Measurements from ENCODE around the gene FAHD1.
"Not testable (repeated sequence)": the region's sequence is repeated elsewhere in the genome, so short reads cannot be mapped to it uniquely, and the experiment has no call there.

The FAHD1 gene

DNA sequence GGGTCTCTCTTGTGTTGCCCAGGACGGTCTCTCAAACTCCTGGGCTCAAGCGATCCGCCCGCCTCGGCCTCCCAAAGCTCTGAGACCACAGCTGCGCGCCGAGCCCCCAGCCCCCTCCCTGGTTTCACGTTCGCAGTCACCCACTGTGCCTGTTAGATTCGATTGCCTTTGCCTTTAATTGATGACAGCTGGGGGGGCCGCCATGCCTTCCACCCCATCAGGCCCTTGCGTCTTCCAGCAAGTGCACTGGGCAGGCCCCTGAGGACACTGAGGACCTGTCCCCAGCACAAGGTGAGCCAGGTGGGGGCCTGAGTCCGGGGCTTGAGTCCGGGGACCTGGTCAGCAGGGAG is 36.8 kb upstream of the FAHD1 start:
- no peak for DNase-seq

- no peak for DNase-seq
Observed at GRCh38 chr16:1790611-1791255, 36.3 kb upstream of the FAHD1 start.

DNA sequence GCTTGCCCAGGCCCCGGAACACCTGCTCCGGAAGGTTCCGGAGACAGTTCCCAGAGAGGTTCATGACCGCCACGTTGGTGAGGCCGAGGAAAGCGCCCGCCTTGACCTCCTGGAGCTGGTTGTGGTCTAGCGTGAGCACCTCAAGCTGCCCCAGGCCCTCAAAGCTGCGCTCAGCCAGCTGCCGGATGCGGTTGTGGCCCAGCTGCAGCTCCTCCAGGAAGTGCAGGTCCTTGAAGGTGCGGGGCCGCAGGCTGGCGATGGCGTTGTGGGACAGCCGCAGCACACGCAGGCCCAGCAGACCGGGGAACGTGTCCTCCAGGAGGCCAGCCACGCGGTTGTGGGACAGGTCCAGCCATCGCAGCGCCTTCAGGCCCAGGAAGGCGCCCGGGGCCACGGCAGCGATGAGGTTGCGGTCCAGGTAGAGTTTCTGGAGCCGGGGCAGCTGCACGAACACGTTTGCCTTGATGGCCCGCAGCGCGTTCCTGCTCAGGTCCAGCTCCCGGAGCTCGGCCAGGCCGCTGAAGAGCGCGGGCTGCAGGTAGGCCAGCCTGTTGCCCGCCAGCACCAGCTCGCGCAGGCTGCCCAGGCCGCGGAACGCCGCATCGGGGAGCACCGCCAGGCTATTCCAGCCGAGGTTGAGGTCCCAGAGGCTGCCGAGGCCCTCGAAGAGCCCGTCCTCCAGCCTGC is 35.6 kb upstream of the FAHD1 start:
- DNase-seq = no peak

- DNase-seq = no peak
Observed at GRCh38 chr16:1791943-1792812, 34.8 kb upstream of the FAHD1 start.

DNA sequence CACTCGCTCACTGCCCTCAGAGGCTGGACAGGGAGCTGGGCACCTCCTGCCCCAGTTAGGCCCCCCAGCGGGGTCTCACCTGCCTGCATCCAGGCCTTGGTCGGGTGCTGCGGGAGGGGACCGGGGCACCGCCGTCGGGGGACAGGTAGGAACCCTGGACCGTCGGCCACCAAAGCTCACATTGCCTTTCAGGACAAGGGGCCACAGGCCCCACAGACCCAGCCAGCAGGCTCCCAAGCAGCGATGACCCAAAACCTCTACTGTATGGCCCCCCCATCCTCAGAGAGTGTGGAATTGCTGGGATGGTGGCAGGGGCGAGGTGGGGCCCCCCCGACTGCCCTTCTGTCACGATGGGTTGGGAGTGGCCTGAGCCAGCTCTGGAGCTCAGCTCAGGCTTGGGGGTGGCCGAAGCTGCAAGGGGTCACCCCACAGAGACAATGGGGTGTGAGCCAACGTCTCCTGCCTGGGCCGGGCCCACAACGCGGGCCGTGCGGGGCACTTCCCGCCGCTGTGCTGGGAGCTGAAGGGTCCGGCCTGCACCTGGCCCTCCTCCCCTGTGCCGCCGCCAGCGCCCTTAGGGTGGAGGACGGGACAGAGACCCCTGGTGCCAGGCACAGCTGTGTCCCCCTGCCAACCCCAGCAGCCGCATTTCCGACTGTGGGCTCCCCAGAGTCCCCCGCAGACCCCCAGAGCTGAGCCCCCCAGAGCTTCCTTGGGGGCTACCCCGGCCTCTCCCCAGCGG is 34.0 kb upstream of the FAHD1 start:
- no peak for DNase-seq

DNA sequence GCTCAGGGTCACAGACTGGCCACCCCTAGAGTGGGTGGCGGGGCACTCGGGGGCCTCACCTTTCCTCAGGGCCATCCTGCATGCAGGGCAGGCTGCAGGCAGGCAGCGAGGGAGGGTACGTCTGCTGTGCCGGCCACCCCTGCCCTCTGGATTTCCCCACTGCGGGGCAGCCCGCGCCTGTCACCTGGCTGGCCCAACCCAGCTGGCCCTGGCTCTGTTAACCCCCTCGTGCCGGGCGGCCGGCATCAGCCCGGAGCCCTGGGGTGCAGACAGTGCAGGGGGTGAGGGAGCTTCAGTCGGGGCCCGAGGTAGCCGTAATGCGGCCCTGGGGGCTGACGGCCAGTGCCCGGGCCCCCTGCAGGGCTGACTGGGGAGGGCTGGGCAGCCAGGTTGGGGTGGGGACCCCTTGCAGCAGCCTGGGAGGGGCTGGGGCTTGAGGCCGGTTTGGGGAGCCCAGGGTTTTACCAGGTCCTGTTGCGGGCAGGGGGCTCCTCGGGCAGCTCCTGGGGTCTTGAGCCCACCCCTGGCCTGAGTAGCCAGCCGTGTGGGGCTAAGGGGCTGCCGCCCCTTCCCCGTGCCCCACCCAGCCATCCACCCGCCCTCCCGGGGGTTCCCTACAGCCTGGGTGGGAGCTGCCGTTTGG is 33.3 kb upstream of the FAHD1 start, which contains the start of gene IGFALS:
Gene IGFALS, minus strand, starts transcription at position 128 of the 643 bp plus-strand sequence. Its CDS starts 53 bp downstream, at position 75.
- no peak for DNase-seq

DNA sequence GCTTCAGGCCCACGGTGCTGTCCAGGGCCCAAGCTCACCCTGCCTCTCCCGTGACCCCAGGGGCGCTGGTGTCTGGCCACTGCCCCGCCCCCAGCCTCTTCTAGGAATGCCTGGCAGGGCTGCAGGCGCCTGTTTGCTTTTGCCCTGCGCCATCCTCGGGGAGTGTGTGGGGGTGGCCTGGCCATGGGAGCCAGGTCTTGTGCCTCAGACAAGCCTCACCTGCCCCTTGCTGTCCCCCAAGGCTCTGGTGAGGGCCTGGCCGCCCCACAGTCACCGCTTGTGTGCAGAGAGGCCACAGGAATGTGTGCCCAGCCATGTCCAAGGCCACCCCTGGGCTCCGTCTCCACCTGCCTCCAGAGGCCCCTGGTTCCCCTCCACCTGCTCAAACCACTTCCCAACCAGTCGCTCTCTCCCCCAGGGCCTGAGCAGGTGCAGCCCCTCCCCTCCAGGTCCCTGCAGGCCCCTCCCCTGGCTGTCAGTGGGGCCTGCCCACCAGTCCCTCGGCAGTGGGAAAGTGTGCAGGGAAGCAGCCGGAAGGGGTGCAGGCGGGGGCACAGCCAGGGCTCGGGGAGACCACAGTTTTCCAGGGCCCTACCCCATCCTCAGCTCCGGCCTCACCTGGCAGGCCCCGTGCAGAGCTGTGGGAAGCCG is 32.7 kb upstream of the FAHD1 start:
- DNase-seq = no peak

GRCh38 chr16:1794908-1795666 is 31.9 kb upstream of the FAHD1 start:
- DNase-seq = no peak

DNA sequence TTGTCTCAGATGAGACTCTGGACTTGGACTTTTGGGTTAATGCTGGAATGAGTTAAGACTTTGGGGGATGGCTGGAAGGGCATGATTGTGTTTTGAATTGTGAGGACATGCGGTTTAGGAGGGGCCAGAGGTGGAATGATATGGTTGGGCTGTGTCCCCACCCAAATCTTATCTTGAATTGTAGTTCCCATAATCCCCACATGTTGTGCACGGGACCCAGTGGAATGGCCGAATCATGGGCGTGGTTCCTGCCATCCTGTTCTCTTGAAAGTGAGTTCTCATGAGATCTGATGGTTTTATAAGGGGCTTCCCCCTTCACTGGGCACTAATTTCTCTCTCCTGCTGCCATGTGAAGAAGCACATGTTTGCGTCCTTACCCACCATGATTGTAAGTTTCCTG is 27.7 kb upstream of the FAHD1 start:
- not testable (repeated sequence) for DNase-seq

- DNase-seq = no peak
Observed at GRCh38 chr16:1800701-1801100, 26.3 kb upstream of the FAHD1 start.

DNA sequence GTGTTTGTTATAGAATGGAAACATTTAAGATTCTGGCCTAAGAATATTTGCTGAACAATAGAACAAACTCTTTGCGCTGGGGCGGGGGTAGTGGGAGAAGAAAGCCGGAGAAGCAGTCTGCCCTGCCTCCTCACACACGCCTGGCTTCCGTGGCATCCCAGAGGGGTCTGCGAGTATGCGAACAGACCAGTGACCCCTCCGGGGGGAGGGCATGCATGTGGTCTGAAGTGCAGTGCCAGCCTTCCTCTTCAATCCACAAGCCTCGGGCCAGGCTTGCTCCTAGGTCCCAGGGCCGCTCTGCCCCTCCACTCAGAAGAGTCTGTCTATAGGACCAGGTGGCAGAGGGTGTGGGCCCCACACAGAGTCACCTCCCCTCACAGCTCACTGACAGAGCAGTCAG is 19.4 kb upstream of the FAHD1 start:
- no peak for DNase-seq

- no peak for DNase-seq
Observed at GRCh38 chr16:1808691-1809090, 18.3 kb upstream of the FAHD1 start.

DNA sequence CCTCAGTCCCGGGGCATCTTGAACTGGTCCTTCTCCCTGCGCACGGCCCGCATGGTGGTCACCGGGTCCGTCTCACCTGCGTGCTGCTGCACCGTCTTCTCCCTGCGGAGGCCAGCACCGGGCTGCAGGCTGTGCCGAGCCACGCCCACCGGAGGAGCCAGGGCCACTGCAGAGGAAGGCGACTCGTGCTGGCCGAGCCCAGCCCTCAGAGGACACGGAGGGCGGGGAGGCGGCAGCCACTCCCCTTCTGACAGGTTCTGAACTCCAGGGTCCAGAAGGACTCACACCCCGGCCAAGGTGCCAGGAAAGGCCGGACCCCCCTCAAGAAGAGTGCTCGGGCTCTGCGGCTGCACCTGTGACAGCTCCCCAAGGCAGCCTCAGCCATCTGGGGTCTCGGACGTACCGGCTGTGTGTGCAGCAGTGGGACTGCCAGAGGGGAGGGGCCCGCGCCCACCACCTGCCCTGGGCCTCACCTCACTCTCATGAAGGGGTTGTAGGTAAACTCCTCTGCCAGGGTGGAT is 17.7 kb upstream of the FAHD1 start:
- no peak for DNase-seq

DNA sequence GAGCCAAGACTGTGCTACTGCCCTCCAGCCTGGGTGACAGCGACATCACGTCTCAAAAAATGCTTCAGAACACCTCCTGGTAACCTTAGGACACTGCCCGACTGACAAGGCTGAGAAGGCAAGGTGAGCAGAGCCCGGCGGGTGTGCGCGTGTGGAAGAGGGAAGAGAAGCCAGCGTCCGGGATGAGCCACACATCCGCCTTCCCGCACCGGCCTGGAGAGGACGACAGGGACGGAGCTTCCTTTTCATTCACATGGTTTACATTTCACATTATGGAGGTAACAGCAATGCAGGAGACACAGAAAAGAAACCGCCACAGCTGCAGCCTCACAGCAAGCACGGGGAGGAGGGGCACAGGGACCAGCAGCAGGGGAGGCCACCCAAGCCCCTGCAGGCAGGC is 16.9 kb upstream of the FAHD1 start:
- DNase-seq = no peak

- no peak for DNase-seq
Observed at GRCh38 chr16:1810536-1810935, 16.5 kb upstream of the FAHD1 start.

GRCh38 chr16:1812732-1813163 is 14.3 kb upstream of the FAHD1 start:
- peak; percentile 63 for DNase-seq

- DNase-seq = no peak
Observed at GRCh38 chr16:1815461-1815860, 11.5 kb upstream of the FAHD1 start.

DNA sequence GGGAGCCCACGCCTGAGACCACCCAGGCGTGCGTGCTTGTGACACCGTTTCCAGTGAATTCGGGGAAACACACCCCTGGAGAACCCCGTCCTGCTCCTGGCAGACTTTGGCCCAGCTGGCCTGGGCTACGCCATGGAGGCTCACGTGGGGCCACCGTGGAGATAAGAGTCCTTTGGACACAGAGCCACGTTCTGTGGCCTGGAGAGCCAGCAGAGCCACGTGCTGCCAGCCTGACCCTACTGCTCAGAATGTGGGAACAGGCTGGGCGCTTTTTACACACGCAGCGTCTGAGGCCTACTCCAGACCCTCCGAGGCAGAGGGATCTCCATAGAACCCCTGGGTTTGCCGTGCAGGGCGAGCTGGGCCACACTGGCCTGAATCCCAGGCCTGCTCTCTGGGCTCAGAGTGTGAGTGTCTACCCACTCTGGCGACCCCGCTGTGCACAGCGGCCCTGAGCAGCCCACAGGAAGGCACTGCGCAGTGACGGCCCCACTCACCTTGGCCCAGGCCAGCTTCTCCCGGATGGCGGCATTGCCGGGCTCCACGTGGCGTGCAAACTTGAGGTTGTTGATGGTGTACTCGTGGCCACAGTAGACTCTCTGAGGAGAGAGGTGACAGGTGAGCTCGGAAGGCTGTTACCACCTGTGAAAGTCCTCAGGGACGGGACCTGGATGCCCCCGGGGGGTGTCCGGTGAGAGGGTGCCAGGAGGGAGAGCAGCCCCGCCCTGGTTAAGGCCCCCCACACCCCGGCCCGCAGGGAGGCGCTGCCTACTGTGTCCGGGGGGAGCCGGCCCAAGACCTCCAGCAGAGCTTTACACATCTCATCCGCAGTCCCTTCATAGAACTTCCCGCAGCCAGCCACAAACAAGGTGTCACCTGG is 10.4 kb upstream of the FAHD1 start:
- DNase-seq = no peak

GRCh38 chr16:1817276-1817589 is 9.8 kb upstream of the FAHD1 start:
- DNase-seq = no peak

- no peak for DNase-seq
Observed at GRCh38 chr16:1817716-1818115, 9.3 kb upstream of the FAHD1 start.
